HPDE6-E6E7 (cell line): ENCODE data around the gene TSPYL6.
"Not testable (repeated sequence)": the region's sequence is repeated elsewhere in the genome, so short reads cannot be mapped to it uniquely, and the experiment has no call there.

Experiments used
- DNase-seq: peaks from one replicate; pipeline ENCODE4 v3.0.0; 2011; ENCODE audit warnings: missing footprints; ENCODE audit errors: extremely low spot score

The TSPYL6 gene

DNA sequence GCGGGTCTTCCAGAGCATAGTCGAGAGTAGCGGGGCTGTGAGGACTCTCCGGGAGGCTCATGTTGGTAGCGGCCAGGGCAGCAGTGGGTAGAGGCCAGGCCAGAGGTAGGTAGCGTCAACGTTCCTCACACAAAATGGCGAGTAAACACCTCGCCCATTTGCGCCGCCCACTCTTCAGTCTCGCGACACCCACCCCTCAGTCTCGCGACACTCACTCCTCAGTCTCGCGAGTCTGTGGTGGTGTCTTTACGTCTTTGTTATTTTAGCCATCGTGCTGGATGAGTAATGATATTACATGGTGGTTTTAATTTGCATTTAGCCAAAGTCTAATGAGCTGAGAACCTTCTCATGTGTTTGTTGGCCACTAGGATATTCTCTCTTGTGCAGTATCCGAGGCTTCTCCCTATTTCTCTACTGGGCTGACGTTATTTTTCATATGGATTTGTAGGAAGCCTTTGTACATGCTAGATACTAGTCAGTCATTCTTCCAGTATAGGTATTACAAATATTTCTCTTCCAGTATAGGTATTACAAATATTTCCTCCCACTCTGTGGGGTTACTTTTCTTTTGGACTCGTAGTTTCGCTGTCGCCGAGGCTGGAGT is at the start of gene TSPYL6:
Gene TSPYL6, minus strand, starts transcription at position 139 of the 604 bp plus-strand sequence. Its CDS starts 78 bp downstream, at position 61.
- no peak for DNase-seq

DNA sequence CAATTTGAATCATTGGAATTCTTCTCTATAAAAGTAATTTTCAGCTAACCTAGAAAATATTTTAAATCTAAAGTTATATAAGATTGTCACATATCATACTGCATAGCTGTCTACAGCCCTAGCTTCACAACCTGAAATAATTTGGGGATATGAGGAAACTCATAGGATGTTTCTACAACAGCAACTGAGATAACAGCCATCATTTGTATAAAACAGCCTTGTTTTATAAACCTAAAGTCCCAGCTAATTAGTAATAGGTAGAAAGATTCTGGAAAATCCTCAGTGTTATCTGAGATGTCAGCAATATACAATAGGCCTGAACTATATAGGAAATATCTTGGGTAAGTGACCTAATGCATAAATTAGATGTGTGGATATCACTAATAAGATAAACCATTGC is 47.6 kb upstream of the TSPYL6 start:
- DNase-seq: no peak

DNA sequence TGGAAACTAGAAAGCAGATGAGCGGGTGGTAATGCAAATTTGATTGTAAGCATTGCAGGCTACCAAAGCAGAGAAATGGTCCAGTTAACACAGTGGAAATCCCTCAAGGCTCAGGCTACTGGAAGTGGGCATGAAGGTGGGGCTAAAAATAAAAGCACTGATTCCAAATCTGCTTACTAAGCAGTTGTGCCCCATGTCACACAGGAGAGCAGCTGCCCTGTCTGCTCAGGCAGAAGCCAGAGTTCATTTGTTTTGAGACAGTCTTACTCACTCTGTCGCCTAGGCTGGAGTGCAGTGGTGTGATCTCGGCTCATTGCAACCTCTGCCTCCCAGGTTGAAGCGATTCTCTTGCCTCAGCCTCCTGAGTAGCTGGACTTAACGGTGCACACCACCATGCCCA is 42.5 kb upstream of the TSPYL6 start:
- no peak for DNase-seq

DNA sequence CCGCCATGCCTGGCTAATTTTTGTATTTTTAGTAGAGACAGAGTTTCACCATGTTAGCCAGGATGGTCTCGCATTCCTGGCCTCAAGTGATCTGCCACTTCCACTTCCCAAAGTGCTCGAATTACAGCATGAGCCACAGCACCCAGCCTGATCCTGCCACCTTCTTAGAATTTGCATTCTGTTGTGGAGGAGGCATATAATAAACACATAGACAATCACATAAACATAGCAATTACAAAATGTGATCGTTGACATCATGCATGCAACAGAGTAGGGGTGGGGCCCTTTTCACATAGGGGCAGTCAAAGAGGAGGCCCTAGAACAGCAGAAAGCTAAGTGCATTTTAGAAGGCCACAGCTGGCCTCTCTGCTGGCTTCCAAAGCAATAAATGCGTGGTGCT is 39.9 kb upstream of the TSPYL6 start:
- no peak for DNase-seq

DNA sequence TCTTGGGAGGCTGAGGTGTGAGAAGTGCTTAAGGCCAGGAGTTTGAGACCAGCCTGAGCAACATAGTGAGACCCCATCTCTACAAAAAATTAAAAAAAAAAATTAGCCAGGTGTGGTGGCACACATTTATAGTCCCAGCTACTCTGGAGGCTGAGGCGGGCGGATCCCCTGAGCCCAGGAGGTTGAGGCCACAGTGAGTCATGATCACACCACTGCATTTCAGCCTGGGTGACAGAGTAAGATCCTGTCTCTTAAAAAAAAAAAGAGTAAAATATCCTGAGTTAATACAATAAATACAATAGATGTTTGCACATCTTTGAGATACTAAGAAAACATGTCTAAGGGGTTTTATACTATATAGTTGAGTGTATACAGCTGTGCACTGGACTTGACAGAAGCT is 38.6 kb upstream of the TSPYL6 start:
- not testable (repeated sequence) for DNase-seq

DNA sequence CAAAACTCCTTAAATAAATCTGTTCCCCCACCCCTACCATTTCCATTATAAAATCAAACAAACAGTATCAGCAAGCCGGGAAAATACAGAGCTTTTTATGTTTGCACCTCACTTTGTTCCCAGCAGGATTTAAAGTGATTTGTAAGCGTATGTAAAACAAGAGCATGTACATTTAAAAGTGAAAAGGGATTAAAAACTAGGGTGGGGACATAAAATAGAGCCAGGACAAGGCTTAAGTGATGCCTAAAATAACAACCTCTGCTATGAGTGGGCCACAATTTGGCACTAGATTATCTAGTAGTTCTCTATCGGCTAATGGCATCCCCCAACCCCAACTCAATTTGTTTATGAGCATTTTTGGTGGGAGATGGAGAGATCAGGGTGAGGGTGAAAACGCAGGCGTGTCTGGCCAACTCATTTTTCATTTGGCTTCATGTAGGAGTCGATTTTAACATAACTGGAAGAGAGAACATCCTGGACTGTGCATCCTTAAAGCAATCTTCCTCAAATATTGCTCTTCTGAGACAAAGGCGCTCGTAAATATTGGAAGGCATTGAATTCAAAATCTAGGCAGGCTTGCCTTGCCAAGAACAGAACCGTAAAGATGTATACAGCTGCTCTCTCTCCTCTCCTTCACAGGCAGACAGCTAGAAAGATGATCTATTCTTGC is 34.5 kb upstream of the TSPYL6 start:
- DNase-seq: no peak

DNA sequence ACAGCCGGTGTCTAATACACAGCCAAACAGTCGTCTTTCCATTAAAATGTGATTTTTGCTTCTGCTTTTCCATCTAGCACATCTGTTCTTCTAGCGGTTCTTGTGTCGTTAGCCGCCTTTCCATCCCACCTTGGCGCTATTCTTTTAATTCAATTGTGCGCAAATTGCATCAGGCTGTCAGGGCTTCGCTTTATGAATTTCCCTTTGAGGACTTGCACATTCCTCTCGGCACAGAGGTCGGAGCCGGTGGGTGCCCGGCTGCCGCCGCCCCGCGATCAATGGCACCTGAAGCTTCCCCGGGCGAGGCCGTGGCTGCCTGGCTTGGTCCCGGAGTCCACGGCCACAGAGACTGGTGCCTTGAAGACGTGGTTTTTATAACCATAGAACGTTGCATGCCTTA is 33.9 kb upstream of the TSPYL6 start:
- DNase-seq: no peak

DNA sequence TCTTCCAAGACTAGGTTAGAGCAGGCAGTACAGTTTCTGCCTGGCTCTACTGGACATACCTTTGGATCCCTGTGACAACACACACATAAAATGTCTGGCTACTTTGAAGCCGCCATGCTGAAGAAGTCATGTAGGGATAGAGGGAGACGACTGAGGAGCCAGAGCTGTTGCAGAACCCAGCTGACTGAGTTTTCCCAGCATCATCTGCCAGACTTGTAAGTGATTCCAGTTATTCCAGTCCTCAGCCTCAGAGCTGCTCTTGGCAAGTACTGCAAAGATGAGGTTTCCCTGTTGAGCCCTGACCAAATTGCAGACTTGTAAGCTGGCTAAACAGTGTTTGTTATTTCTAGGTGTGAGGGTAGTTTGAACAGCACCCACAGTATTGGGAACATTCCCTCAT is 31.5 kb upstream of the TSPYL6 start:
- no peak for DNase-seq

DNA sequence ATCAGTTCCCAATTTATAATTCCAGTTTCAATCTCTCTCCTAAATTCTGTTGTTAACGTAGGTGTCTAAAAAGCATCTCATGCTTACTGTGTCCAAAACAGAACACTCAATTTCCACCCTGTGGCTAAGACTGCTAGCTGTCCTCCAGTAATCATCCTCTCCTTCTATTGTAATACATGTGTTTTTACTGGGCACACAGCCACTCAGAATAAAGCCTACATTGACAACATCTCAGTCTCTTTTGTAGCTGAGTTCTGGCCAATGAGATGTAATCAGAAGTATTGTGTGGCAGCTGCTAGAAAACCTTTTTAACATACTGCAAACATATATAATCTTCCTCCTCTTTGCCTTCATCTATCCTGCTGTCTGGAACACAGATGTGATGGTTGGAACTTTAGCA is 29.4 kb upstream of the TSPYL6 start:
- DNase-seq: no peak

DNA sequence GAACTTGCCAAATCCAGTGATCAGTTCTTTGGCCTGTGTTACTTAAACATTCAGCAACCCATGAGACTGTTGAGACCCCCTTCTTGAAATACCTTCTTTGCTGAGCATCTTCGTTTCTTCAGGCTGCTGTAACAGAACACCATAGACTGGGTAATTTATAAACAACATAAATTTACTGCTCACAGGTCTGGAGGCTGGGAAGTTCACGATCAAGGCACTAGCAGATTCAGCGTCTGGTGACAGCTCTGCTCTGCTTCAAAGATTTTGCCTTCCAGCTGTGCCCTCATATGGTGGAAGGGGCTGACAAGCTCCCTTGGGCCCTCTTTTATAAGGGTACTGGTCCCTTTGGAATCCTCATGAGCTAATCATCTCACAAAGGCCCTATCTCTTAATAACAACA is 28.8 kb upstream of the TSPYL6 start:
- DNase-seq: no peak

DNA sequence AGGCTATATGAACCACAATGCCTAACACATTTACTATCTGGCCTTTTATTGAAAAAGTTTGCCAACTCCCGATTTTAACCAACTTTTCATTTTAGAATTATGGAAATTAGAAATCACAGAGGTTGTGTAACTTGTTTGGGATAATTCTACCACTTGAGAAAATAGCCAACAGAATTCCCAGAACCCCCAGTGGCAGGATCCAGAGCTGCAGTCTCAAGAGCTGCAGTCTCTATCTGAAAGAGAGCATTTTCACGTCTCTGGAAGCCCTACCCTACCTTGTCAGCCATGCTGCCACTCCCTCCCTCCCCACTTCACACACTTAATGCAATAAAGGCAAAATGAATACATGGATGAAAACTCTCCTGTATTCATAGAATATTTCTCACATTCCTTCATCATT is 23.4 kb upstream of the TSPYL6 start:
- no peak for DNase-seq

DNA sequence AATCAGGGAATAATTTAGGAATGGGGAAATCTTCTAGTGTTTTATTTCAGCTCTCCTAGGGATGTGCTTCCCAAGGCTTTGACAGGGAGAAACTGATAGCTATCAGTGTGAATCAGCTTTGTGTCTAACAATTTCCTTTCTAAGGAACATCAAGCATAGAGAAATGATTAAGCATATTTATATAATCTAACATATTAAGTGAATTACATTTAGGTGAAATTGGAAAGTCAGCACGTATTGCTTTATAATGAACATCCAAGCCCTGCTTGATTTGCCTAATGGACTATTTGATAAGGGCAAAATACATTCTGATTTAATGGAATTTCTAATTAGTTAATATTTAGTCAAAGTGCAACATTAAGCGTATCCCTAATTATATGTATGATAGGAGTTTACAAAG is 19.5 kb upstream of the TSPYL6 start:
- DNase-seq: no peak

DNA sequence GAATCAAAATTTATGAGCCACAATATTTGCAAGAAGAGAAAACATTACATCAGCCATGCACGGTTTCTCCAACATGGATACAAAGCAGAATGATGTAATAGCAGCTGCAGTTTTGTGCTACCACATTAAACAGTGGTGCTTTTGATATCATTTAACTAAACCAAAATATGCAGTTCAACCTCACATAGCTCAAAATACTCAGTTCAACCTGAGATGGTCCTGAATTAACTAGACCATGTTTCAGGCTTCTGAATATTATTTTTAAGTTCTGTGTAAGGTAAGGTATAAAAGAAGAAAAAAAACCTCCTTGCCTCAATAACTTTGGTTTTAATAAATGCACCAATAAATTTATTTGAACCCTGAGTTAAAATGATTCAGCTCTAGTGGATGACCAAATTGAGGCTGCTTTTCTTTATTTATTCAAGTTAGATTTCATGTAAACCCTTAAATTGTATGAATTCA is 18.8 kb upstream of the TSPYL6 start:
- no peak for DNase-seq

DNA sequence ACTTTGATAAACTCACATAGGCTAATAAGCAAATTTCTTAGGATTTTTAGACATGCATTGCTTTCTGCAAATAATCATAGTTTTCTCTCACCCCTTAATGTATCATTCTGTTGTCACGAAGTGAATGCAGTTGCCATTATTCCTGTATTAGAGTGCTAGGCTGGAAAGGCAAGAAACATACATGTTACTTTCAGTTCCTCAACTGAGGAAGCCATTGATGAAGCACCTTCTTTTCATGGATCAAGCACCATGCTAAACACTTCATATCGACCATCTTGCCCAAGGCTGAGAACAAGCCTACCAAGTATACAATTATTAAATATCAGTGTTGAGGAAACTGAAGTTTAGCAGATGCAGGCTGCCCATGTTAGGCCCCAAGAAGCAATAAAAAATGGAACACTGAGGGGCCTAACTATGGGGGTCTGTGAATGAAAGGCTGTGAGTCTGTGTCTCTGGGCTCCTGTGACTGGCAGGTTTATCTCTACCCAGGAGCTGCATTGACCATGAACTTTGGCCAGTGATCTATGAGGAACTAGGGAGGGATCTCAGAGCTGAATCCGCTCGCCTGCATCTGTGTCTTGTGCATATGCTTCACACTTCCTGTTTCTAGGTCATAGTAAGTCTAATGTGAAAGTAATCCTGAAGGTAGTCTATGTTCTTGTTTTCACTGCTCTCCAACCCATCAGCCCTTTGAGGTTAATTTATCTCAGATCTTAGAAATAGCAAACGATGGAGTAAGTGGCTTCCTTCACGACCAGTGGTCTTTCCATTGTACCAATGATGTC is 16.0 kb upstream of the TSPYL6 start:
- no peak for DNase-seq

DNA sequence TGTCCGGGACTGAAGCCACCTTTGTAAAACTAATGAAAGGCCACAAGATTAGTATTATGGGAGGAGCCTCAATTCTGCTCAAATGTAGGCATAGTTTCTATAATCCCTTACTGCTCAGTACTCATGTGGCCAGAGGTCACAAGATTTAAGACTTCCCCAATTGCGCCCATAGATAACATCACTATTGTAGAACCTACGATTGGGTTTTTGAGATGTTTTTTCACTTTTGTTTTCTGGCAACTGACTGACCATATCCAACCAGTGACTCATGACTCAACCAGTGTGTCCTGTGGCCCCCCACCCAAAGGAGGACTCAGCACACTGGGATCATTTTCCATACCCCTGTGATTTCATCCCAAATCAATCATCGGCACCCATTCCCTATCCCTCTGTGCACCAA is 15.2 kb upstream of the TSPYL6 start:
- DNase-seq: no peak

DNA sequence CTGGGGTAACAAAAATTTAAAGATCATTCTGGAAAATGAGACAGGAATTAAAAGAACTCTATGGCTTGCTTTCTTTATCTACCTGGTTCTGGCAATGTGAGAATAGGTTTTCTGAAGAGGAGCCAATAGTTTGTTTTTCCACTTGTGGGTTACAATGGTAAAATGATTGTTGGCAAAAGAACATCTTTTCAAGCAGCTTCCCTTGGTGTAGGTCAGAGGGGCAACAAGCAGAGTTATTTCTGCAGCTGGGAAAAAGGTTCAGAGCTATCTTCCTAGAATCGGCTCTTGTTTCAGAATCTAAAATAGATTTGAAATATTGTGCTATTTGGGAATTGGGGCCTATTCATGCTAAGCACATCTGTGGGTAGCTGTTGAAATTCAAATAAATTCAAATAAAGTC is 11.5 kb upstream of the TSPYL6 start:
- no peak for DNase-seq

DNA sequence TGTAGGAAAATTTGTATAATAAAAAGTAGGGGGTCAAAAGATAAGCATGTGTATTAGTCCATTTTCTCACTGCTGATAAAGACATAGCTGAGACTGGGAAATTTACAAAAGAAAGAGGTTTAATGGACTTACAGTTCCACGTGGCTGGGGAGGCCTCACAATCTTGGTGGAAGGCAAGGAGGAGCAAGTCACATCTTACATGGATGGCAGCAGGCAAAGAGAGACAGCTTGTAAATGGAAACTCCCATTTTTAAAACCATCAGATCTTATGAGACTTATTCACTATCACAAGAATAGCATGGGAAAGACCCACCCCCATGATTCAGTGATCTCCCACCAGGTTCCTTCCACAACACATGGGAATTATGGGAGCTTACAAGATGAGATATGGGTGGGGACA is 9.1 kb upstream of the TSPYL6 start:
- DNase-seq: not testable (repeated sequence)

DNA sequence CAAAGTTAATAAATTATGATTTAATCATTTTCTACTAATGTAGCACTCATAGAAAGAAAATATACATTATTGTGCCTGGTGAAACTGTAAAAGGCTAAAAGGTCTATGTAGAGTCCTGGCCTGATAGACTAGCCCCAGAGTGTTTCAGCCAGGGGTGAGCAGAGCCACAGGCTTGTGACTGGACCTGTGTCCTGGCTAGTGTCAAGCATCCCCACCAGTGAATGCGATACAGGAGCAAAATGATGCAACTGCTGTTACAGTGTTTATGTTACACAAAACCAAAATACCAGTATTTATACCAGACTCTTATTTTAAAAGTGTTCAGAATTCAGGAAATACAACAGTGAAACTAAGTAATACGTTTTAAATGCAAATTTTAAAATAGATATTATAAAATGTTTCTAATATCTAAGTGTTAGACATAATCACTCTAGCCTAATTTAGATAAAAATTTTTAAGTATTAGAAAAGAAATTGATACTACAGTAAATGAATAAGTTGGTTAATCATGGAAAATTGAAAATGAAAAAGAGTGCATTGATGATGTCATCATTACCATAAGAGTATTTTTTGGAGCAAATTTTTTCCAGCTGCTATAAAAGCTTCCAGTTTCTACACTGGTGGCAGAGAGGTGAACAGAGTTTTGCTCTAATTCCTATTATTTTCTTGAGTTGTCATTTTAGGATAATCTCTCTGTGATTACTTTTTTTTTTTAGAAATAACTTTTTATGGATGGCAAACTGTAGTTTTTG is 6.2 kb upstream of the TSPYL6 start:
- DNase-seq: no peak

DNA sequence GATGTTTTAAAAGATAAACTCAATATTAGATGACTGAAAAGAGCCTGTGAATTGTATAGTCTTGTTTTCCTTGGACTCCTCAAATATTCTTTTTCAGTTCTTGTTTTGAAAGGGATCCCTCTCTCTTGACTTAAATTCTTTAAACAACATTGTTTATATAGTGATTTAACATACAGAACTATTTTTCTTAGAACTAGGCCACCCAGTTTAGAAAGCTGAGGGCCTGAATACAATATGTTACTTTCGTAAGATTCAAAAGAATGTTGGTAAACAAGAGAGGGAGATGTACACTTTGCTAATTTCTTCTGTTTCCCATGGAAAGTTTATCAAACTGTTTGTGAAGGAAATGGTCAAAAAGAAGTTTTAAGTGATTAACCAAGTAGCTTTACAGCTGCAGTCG is 5.5 kb upstream of the TSPYL6 start:
- no peak for DNase-seq

DNA sequence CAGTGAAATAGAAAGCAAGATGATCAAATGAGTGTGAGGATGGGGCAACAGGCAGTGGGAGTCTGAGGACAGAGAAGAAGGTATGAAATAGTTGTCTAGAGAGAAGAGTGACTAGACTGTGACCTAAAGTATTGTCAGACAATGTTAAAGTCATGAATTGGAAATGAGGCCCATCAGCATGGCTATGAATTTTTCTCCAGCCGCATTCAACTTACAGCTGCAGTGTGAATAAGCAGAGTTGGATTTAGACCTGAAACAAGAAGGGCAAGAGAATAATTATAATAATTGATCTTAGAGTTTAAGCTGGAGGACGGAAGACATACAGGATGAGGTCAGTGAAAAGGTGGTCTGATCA is 4.2 kb upstream of the TSPYL6 start:
- no peak for DNase-seq

DNA sequence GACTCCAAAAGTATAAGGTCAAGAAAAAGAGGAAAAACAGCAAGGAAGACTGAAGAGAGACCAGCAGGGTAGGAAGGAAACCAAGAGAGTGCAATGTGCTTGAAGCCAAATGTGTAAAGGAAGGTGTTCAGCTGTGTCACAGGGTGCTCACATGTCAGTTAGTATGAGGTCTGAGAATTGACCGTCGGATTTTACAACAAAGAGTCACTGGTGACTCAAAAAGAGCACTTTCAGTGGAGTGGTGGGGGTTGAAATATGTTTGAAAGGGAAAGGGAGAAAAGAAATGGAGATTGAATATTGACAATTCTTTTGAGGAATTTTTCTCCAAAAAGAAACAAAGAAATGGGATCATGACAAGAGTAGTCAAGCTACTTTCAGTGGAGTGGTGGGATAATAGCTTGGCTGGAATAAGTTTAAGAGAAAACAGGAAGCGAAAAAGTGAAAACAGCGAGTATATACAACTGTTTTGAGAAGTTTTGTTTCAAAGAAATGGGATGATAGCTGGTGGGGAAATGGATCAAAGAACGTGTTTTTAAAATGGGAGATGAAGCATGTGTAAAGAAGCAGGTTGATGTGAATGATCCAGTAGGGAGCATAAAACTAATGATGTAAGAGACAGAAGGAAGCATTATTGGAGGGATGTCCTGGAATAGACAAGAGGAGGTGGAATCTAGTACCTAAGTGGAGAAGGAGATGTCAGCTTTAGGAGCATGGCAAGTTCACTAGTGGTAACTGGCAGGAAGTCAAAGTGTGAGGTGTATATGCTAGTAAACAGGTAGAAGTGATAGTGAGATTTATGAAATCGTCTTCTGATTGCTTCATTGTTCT is 3.6 kb upstream of the TSPYL6 start:
- no peak for DNase-seq

DNA sequence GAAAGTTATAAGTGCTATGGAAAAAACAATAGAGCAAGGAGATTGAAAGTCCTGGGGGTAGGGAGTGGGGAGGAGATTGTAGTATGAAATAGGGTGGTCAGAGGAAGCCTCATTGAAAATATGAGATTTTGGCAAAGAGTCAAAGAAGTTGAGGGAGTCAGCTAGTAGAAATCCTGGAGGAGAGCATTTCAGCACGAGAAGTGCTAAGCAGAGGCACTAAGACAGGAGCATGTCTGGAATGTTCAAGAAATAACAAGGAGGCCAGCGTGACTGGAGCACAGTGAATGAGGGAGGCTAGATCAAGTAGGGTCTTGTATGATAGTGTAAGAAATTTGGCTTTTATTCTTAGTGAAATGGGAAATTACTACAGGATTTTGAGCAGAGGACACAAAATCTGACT is 2.1 kb upstream of the TSPYL6 start:
- no peak for DNase-seq
